ENCODE measurements around the gene TMEM92. TPM values are rescaled to one million over a fixed set of nuclear protein-coding genes. Genes with fewer than 3 reads are reported as not detected.

Gene TMEM92
- total RNA-seq, 1 experiment from 2014 or later = 6.6 TPM

DNA sequence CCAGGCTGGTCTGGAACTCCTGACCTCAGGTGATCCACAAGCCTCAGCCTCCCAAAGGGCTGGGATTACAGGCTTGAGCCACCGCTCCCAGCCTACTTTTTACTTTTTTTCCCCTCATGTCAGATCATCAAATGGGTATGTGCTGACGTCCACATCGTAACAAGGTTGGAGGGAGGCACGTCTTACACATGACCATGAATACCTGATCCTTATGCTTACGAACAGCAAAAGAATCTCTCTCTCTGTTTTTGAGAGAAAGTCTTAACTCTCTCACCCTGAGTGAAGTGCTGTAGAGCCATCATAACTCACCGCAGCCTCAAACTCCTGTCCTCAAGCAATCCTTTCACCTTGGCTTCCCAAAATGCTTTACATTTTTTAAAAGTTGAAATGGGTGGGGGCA, 29.5 kb upstream of the TMEM92 start:
- H3K4me1 ChIP-seq (ENCODE audit: control insufficient read depth in 1 of 2, insufficient read depth in 2 of 2, low read length in 2 of 2) = no peaks in the 10 kb centered on the region
- POLR2A ChIA-PET = interaction anchor here (0.7 kb wide), 1 partner anchor 232 kb away, joined by 3 read pairs; no protein-coding TSS in a partner anchor
- no peaks in the 10 kb centered on the region for H3K36me3 ChIP-seq (ENCODE audit: control insufficient read depth in 1 of 2, insufficient read depth in 2 of 2, low read length in 2 of 2)
- no TSS peak for BruUV-seq (replicated peaks)
- H3K27ac ChIP-seq (ENCODE audit: low read depth, low read length) = no peak overlapping the region
- TF ChIP-seq TCF7L2 (IDR thresholded peaks at IDR 0.05; ENCODE audit: borderline replicate concordance, extremely low read depth, insufficient read depth, insufficient read length) = no peak
- TF ChIP-seq CTCF (IDR thresholded peaks at IDR 0.05 in 2 of 3, conservative IDR thresholded peaks at IDR 0.05 in 1 of 3; ENCODE audit: borderline replicate concordance in 1 of 3, insufficient read depth in 1 of 3, low read depth in 2 of 3, low read length in 2 of 3) = no peak
- TF ChIP-seq ZBTB33 (IDR thresholded peaks at IDR 0.05; ENCODE audit: extremely low read depth, insufficient replicate concordance, low read length) = no peak
- no peak for TF ChIP-seq SP1 (IDR thresholded peaks at IDR 0.05; ENCODE audit: low read depth)
- TF ChIP-seq POLR2A (IDR thresholded peaks at IDR 0.05; ENCODE audit: borderline replicate concordance, extremely low read depth, insufficient read depth, insufficient read length) = no peak
- TF ChIP-seq ZFX (IDR thresholded peaks at IDR 0.05) = no peak
- no peak for TF ChIP-seq POLR2AphosphoS5 (IDR thresholded peaks at IDR 0.05; ENCODE audit: low read depth, low read length)
- TF ChIP-seq RAD21 (IDR thresholded peaks at IDR 0.05; ENCODE audit: low read depth) = no peak
- TF ChIP-seq ZNF274 (IDR thresholded peaks at IDR 0.05; ENCODE audit: low read depth, low read length) = no peak
- no peak for TF ChIP-seq SRF (IDR thresholded peaks at IDR 0.05; ENCODE audit: low read depth)
- no peak for TF ChIP-seq SIN3A (IDR thresholded peaks at IDR 0.05; ENCODE audit: low read depth)
- TF ChIP-seq EGR1 (IDR thresholded peaks at IDR 0.05; ENCODE audit: low read depth) = no peak
- no peaks in the 10 kb centered on the region for H3K79me2 ChIP-seq (ENCODE audit: insufficient read depth, low read length)
- H2AFZ ChIP-seq (ENCODE audit: low read depth, low read length, poor library complexity, severe bottlenecking) = no peak overlapping the region
- RAD21 ChIA-PET (ENCODE audit: low non-redundant PET in 1 of 2, low total read pairs in 2 of 2, uncharacterized antibody in 2 of 2, unreplicated experiment in 2 of 2) = no interaction called here
- ATAC-seq = no peak
- H3K4me3 ChIP-seq (replicated peaks in 1 of 2; ENCODE audit: low read depth in 1 of 2, low read length in 2 of 2) = no peak overlapping the region
- no peaks in the 10 kb centered on the region for H4K20me1 ChIP-seq (ENCODE audit: insufficient read depth)
- H3K27me3 ChIP-seq (ENCODE audit: insufficient read depth, low read length) = no peaks in the 10 kb centered on the region
- no peak for DNase-seq (ENCODE audit: low read depth, low spot score)
- no peak overlapping the region for H3K9ac ChIP-seq (ENCODE audit: low read length)
- CTCF ChIA-PET = no interaction called here
- H3K9me3 ChIP-seq (ENCODE audit: control insufficient read depth in 1 of 2, insufficient read depth in 1 of 2, low read depth in 1 of 2, low read length in 2 of 2) = peaks cover 0 to 8% of the 10 kb centered on the region in 2 experiments; a peak in 2 of 4 replicates
- H3K4me2 ChIP-seq (ENCODE audit: low read length) = no peak overlapping the region
- intact Hi-C loops (cut with micrococcal nuclease) = no loop called here
- no peaks in the 10 kb centered on the region for H3K9me2 ChIP-seq (ENCODE audit: insufficient read depth)
